HuH-7.5 (cell line): ENCODE results near the gene SUGT1.

Source experiments
- DNase-seq: peaks from one replicate; pipeline ENCODE4 v3.0.0; 2011; ENCODE audit warnings: low spot score

SUGT1 gene

DNA sequence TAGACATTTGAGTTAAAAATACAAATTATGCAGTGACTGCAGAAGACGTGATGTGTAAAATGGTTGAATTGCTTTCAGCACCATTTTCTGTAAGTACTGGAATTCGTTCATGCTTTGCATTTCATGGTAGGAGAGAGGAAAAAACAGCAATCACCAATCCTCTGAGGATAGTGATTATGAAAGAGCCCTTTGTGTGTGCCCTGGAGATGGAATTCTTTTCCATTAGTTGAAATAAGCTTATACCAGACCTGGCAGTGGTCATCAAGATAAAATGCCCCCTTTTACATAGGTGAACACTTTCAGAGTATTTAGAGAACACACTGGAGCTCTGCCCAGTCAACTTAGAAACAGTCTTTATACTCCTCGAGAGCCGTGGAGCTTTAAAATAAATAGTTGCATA is 85.3 kb downstream of the SUGT1 start:
- no peak for DNase-seq

DNA sequence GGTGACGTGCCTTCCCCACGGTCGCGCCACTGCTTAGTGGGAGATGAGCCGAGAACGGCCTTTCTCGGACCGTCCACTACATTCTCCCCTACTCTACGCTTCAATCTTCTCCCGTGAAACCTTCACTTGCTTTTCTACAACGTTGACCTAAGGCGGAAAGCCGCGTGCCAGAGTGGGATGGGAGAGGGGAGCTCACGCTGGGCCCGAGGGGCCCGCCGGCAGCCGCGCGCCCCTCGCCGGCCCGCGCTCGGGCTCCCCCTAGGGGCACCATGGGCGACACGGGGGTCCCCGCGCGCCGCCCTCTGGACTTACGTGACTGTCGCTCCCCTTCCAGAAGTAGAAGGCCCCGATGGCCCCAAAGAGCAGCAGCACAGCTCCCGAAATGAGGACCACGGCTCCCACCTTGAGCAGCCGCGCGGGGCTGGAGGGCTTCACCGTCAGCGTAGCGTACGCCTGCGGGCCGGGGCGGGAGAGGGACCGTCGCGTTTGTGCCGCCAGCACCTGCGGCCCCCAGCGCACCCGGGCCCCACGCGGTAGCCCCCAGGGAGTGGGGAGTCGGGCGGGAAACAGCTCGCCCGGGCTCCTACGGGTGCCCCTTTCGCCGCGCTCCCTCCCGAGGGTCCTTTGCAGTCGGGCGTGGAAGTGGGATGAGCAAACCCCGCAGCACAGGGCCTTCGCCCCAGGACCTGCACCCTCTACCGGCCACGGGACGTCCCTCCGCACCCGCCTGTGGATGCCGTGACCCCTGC is 86.3 kb downstream of the SUGT1 start:
- peak; percentile 18 for DNase-seq

DNA sequence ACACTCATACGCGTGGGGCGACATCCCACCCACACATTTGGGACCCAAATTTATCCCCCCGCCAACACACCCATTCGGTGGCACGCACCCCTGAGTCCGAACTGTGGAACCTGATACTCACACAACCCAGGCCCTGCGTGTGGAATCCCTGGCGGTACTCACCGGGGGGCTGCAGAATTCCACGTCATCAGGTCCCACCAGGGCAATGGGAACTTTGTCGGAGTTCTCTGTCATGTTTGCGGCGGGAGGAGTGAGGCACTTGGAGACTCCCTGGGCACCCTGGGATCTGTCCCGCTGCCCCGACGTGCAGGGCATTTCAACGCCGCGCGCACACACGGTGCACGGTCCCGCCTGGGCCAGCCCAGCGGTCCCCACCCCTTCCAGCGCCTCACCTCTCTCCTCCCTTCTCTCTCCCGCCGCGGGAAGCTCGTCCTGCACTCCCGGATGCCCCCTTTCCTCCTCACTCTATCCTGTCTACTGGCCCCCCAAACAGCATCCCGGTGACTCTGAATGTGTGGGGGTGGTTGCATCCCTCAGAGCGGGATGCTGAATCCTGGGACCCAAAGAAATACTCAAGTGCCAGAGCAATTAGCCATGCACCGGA is 86.9 kb downstream of the SUGT1 start, which contains the start of gene CNMD:
Gene CNMD, minus strand, starts transcription at position 353 of the 604 bp plus-strand sequence. Its CDS starts 119 bp downstream, at position 234.
- DNase-seq = no peak

DNA sequence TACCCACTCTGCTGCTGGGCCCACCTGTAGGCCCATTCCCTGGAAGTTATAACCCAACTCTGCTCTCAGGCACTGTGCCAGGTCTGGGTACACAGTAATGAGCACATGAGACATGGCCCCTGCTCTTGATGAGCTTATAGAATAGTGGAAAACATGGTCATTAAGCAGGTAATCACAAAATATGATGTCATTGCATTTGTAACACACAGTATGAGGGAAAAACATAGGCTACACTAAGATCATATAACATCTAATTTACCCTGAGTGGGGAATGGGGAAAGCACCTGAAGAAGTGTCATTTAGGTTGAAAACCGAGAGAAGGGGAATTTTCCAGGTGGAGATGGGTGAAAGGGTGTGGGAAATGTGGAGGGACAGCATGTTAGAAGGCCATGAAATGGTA is 90.9 kb downstream of the SUGT1 start:
- DNase-seq = no peak

DNA sequence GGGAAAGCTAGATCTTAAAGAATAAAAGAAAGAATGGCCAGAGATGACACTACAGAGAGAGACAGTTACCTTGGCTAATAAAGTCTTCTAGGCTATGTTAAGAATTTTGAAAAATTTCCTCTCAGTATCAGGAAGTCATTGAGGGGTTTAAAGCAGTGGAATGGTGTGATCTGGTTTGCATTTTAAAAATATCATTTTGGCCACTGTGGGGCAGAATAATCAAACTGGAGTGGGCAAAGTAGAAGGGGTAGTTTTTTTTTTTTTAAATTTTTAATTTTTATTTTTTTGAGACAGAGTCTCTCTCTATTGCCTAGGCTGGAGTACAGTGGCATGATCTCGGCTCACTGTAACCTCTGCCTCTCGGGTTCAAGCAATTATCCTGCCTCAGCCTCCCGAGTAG is 91.4 kb downstream of the SUGT1 start:
- no peak for DNase-seq

DNA sequence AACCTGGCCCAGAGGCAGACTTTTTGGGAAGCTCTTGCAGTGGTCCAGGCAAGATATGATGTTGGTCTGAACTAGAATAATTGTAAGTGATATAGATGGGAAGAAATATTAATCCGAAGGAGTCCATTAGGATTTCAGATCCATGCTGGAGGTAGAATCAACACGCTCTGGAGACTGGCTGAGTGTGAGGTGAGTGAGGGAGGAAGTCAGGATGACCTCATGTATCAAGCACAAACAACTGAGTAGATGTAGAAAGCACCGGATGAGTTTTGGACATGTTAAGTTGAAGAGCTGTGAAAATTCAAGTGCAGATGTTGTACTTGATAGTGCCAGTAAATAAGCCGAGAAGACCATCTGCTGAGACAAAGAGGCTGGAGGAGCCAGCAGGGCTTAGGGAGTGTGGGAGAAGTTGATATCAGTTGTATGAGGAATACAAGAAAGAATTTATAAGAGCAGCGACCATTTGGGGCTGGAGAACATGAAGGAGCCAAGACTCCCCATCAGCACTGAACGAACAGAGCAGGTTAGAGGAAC is 92.3 kb downstream of the SUGT1 start:
- DNase-seq = no peak

GRCh38 chr13:52746141-52746540 is 93.5 kb downstream of the SUGT1 start:
- no peak for DNase-seq

DNA sequence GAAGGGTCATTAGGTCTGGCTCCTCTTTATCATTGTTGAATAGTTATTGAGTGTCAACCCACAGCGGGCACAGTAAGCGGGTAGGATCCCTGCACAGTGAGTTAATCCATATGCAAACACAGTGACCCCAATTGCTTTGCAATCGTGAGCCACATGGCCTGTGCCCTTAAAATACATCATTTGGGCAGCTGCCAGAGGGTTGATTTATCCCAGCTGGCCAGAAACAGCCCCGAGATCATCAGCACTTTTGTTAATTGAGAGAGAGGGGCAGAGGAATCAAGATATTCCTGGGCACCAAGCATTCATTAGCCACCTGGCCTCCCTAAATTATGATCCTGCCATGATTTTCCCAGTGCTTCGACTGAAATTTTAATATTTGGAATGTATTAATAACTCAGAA is 96.8 kb downstream of the SUGT1 start:
- no peak for DNase-seq
